ENCODE data around the gene RALGAPA1.
"Not testable (repeated sequence)": the region's sequence is repeated elsewhere in the genome, so short reads cannot be mapped to it uniquely, and the experiment has no call there.

Gene RALGAPA1

GRCh38 chr14:35632271-35632670 is 176.8 kb downstream of the RALGAPA1 start:
- no peak for DNase-seq (ENCODE audit: low read depth in 2 of 3, low spot score in 2 of 3)

GRCh38 chr14:35631071-35631805 is 177.9 kb downstream of the RALGAPA1 start:
- DNase-seq (ENCODE audit: low read depth in 2 of 3, low spot score in 2 of 3): no peak

GRCh38 chr14:35628989-35629388 is 180.1 kb downstream of the RALGAPA1 start:
- DNase-seq (ENCODE audit: low read depth in 2 of 3, low spot score in 2 of 3): no peak

- not testable (repeated sequence) for DNase-seq (ENCODE audit: low read depth in 2 of 3, low spot score in 2 of 3)
These were observed 182.1 kb downstream of the RALGAPA1 start for GRCh38 chr14:35626947-35627346.

GRCh38 chr14:35621996-35622395 is 187.1 kb downstream of the RALGAPA1 start:
- DNase-seq (ENCODE audit: low read depth in 2 of 3, low spot score in 2 of 3): not testable (repeated sequence)

- DNase-seq (ENCODE audit: low read depth in 2 of 3, low spot score in 2 of 3): not testable (repeated sequence)
These were observed 189.1 kb downstream of the RALGAPA1 start for GRCh38 chr14:35619998-35620397.

- DNase-seq (ENCODE audit: low read depth in 2 of 3, low spot score in 2 of 3): not testable (repeated sequence)
These were observed 189.6 kb downstream of the RALGAPA1 start for GRCh38 chr14:35619461-35619860.

- DNase-seq (ENCODE audit: low read depth in 2 of 3, low spot score in 2 of 3): no peak
These were observed 191.6 kb downstream of the RALGAPA1 start for GRCh38 chr14:35617500-35617899.

- DNase-seq (ENCODE audit: low read depth in 2 of 3, low spot score in 2 of 3): no peak
These were observed 201.7 kb downstream of the RALGAPA1 start for GRCh38 chr14:35607380-35607779.

GRCh38 chr14:35600253-35600652 is 208.8 kb downstream of the RALGAPA1 start:
- DNase-seq (ENCODE audit: low read depth in 2 of 3, low spot score in 2 of 3): no peak

GRCh38 chr14:35594616-35595015 is 214.5 kb downstream of the RALGAPA1 start:
- DNase-seq (ENCODE audit: low read depth in 2 of 3, low spot score in 2 of 3): no peak

GRCh38 chr14:35587373-35587772 is 221.7 kb downstream of the RALGAPA1 start:
- not testable (repeated sequence) for DNase-seq (ENCODE audit: low read depth in 2 of 3, low spot score in 2 of 3)

GRCh38 chr14:35578639-35579038 is 230.5 kb downstream of the RALGAPA1 start:
- no peak for DNase-seq (ENCODE audit: low read depth in 2 of 3, low spot score in 2 of 3)

GRCh38 chr14:35578135-35578534 is 231.0 kb downstream of the RALGAPA1 start:
- DNase-seq (ENCODE audit: low read depth in 2 of 3, low spot score in 2 of 3): no peak

- no peak for DNase-seq (ENCODE audit: low read depth in 2 of 3, low spot score in 2 of 3)
These were observed 232.2 kb downstream of the RALGAPA1 start for GRCh38 chr14:35576856-35577255.

GRCh38 chr14:35576260-35576659 is 232.8 kb downstream of the RALGAPA1 start:
- no peak for DNase-seq (ENCODE audit: low read depth in 2 of 3, low spot score in 2 of 3)

- DNase-seq (ENCODE audit: low read depth in 2 of 3, low spot score in 2 of 3): no peak
These were observed 235.2 kb downstream of the RALGAPA1 start for GRCh38 chr14:35573911-35574310.

- DNase-seq (ENCODE audit: low read depth in 2 of 3, low spot score in 2 of 3): no peak
These were observed 237.5 kb downstream of the RALGAPA1 start for GRCh38 chr14:35571598-35571997.

- DNase-seq (ENCODE audit: low read depth in 2 of 3, low spot score in 2 of 3): no peak
These were observed 243.1 kb downstream of the RALGAPA1 start for GRCh38 chr14:35565871-35566464.

- DNase-seq (ENCODE audit: low read depth in 2 of 3, low spot score in 2 of 3): no peak
These were observed 250.4 kb downstream of the RALGAPA1 start for GRCh38 chr14:35558680-35559079.

- no peak for DNase-seq (ENCODE audit: low read depth in 2 of 3, low spot score in 2 of 3)
These were observed 251.8 kb downstream of the RALGAPA1 start for GRCh38 chr14:35557221-35557747.

- DNase-seq (ENCODE audit: low read depth in 2 of 3, low spot score in 2 of 3): no peak
These were observed 252.5 kb downstream of the RALGAPA1 start for GRCh38 chr14:35556548-35556947.
